ENCODE data around the gene SH3GL3.

DNA sequence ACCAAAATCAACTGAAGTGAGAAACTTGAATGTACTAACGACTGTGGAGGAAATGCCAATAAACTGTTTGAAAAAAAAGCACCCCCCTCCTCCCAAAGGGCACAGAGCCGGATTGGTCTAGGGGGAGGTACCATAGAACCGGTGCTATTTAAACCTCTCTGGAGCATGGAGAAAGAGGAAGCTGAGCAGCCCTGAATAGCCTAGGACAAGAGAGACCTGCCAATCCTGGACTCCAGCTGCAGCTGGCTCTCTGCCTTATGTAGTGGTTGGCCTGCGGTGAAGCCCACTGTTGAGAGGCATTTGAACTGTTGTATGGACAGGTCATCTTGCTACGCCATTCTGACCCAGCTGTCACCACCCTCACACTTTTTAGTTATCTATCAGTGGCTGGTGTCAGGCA is 1.5 kb upstream of the SH3GL3 start:
- TF ChIP-seq, protein P1, sequence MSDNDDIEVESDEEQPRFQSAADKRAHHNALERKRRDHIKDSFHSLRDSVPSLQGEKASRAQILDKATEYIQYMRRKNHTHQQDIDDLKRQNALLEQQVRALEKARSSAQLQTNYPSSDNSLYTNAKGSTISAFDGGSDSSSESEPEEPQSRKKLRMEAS (IDR thresholded peaks at IDR 0.05) = no peak
- TF ChIP-seq, protein P2, sequence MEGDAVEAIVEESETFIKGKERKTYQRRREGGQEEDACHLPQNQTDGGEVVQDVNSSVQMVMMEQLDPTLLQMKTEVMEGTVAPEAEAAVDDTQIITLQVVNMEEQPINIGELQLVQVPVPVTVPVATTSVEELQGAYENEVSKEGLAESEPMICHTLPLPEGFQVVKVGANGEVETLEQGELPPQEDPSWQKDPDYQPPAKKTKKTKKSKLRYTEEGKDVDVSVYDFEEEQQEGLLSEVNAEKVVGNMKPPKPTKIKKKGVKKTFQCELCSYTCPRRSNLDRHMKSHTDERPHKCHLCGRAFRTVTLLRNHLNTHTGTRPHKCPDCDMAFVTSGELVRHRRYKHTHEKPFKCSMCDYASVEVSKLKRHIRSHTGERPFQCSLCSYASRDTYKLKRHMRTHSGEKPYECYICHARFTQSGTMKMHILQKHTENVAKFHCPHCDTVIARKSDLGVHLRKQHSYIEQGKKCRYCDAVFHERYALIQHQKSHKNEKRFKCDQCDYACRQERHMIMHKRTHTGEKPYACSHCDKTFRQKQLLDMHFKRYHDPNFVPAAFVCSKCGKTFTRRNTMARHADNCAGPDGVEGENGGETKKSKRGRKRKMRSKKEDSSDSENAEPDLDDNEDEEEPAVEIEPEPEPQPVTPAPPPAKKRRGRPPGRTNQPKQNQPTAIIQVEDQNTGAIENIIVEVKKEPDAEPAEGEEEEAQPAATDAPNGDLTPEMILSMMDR (IDR thresholded peaks at IDR 0.05; ENCODE audit: control extremely low read depth in 1 of 3, insufficient read depth in 1 of 3, low read depth in 1 of 3, low read length in 3 of 3) = no peak
- no peak for TF ChIP-seq CBX5 (IDR thresholded peaks at IDR 0.05; ENCODE audit: low read depth, low read length)
- no peak for TF ChIP-seq RAD21 (IDR thresholded peaks at IDR 0.05 in 1 of 2, conservative IDR thresholded peaks at IDR 0.05 in 1 of 2; ENCODE audit: low read depth in 2 of 2, low read length in 2 of 2)
- TF ChIP-seq POLR2AphosphoS5 (IDR thresholded peaks at IDR 0.05; ENCODE audit: low read depth, low read length) = no peak
- no peak for TF ChIP-seq GABPA (IDR thresholded peaks at IDR 0.05; ENCODE audit: borderline replicate concordance, insufficient read depth, low read length)
- no peak for TF ChIP-seq CEBPB (IDR thresholded peaks at IDR 0.05; ENCODE audit: low read depth, low read length)
- no peak for TF ChIP-seq EZH2 (IDR thresholded peaks at IDR 0.05; ENCODE audit: low read depth, low read length, severe bottlenecking)
- TF ChIP-seq EP300 (IDR thresholded peaks at IDR 0.05; ENCODE audit: borderline replicate concordance in 1 of 2, low read depth in 2 of 2, low read length in 2 of 2) = no peak
- no peak for TF ChIP-seq TAF1 (IDR thresholded peaks at IDR 0.05; ENCODE audit: low read depth, low read length)
- no peak for TF ChIP-seq CTBP2 (IDR thresholded peaks at IDR 0.05; ENCODE audit: borderline replicate concordance, insufficient read depth, insufficient read length, low read length)

Measured in H1 (cell line).